ENCODE measurements around the gene S100A5. TPM values are rescaled to one million over a fixed set of nuclear protein-coding genes. Genes with fewer than 3 reads are reported as not detected.

The S100A5 gene
- total RNA-seq, 1 experiment from 2014 or later = 6.0 TPM

GRCh38 chr1:153541641-153542590 lies 1.2 kb upstream of the S100A5 start:
- peaks cover 92 to 97% of the 10 kb centered on the region in 2 experiments for H3K4me1 ChIP-seq (ENCODE audit: control insufficient read depth in 1 of 2, insufficient read depth in 2 of 2, low read length in 2 of 2)
- peak overlapping the region; percentile 77 for H3K4me2 ChIP-seq (ENCODE audit: low read length)
- ChIA-PET CTCF (interaction anchor here (1.6 kb wide), 2 partner anchors 10 to 26 kb away, joined by 4 to 5 read pairs; no protein-coding TSS in a partner anchor), POLR2A (interaction anchor here (1.0 to 2.1 kb wide), 3 partner anchors 24 to 85 kb away, joined by 4 to 9 read pairs (median 5); partner anchors contain the start of gene S100A13), RAD21 (ENCODE audit: low non-redundant PET in 1 of 2, low total read pairs in 2 of 2, uncharacterized antibody in 2 of 2, unreplicated experiment in 2 of 2) (no interaction called here)
- DNase-seq (ENCODE audit: low read depth, low spot score) (no peak), ATAC-seq (no peak)
- H3K9me3 ChIP-seq (ENCODE audit: control insufficient read depth in 1 of 2, insufficient read depth in 1 of 2, low read depth in 1 of 2, low read length in 2 of 2) = no peaks in the 10 kb centered on the region
- no peaks in the 10 kb centered on the region; a peak in 1 of 4 replicates for H3K36me3 ChIP-seq (ENCODE audit: control insufficient read depth in 1 of 2, insufficient read depth in 2 of 2, low read length in 2 of 2)
- TF ChIP-seq CTCF (IDR thresholded peaks at IDR 0.05 in 2 of 3, conservative IDR thresholded peaks at IDR 0.05 in 1 of 3; ENCODE audit: borderline replicate concordance in 1 of 3, insufficient read depth in 1 of 3, low read depth in 2 of 3, low read length in 2 of 3) (no peak), ZBTB33 (IDR thresholded peaks at IDR 0.05; ENCODE audit: extremely low read depth, insufficient replicate concordance, low read length) (no peak), ELF1 (IDR thresholded peaks at IDR 0.05; ENCODE audit: borderline replicate concordance, low read depth) (no peak), REST (IDR thresholded peaks at IDR 0.05; ENCODE audit: low read depth) (no peak), EGR1 (IDR thresholded peaks at IDR 0.05; ENCODE audit: low read depth) (no peak)
- no TSS peak for BruUV-seq (replicated peaks)
- peak overlapping the region; percentile 29 for H3K9ac ChIP-seq (ENCODE audit: low read length)
- no peaks in the 10 kb centered on the region for H4K20me1 ChIP-seq (ENCODE audit: insufficient read depth)
- peaks cover 14% of the 10 kb centered on the region; the same call in 1 of the 2 replicates for H3K79me2 ChIP-seq (ENCODE audit: insufficient read depth, low read length)
- no peak overlapping the region for H3K4me3 ChIP-seq (replicated peaks in 1 of 2; ENCODE audit: low read depth in 1 of 2, low read length in 2 of 2)
- H3K27me3 ChIP-seq (ENCODE audit: insufficient read depth, low read length) = no peaks in the 10 kb centered on the region
- H3K9me2 ChIP-seq (ENCODE audit: insufficient read depth) = no peaks in the 10 kb centered on the region
- intact Hi-C loops (cut with micrococcal nuclease) = no loop called here
- H3K27ac ChIP-seq (ENCODE audit: low read depth, low read length) = peak overlapping the region; percentile 97
- H2AFZ ChIP-seq (ENCODE audit: low read depth, low read length, poor library complexity, severe bottlenecking) = no peak overlapping the region
